Measurements from ENCODE around the gene TMEM107.

The TMEM107 gene

GRCh38 chr17:8151641-8152111 lies 24.5 kb downstream of the TMEM107 start:
- peak overlapping the region; percentile 100 for H3K27ac ChIP-seq
- no peak for DNase-seq (ENCODE audit: low read depth, low spot score)

- peak overlapping the region; percentile 100 for H3K27ac ChIP-seq
- no peak for DNase-seq (ENCODE audit: low read depth, low spot score)
Observed at GRCh38 chr17:8151120-8151640, 25.0 kb downstream of the TMEM107 start.

DNA sequence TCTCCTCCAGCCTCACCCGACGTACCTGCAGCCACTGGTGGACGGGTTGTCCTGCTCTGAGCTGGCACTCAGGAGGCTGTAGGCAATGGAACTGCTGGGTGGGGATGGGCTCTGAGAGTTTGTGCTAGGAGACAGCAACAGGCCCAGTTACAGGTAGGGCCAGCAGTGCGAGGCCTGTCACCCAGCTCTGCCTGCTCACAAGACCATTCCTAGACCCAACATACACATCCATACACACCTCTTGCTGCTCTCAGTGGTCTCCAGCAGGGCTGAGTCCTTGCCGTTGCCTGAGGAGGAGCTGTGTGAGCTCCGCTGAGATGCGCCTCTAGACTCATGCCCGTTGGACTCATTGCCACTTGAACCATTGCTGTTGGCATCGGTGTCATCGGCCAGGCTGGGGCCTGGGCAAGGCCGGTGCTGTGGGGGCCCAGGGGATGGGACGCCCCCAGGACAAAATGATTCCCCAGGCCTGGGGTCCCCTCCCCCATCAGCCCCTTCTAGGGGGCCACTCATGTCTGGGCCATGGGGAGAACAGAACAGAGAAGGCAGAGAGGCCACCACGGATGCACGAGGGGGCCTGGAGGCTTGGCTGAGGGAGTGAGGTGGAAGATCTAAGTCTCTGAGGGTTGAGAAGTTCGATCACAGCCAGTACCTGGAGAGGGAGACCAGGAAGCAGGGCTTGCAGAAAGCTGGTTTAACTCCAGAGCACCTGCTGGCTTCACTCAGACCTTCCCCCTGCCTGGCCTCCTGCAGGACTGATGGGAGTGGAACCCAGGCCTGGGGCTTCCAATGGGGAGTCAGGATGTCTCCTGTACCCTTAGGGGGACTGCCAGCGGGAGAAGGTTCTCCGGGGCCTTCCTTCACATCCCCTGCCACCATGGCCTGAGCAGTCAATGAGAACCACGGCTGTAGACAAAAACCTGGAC lies 25.7 kb downstream of the TMEM107 start:
- H3K27ac ChIP-seq = peak overlapping the region; percentile 100
- DNase-seq (ENCODE audit: low read depth, low spot score) = no peak

GRCh38 chr17:8149419-8150193 lies 26.6 kb downstream of the TMEM107 start:
- DNase-seq (ENCODE audit: low read depth, low spot score) = no peak
- no peak overlapping the region for H3K27ac ChIP-seq

GRCh38 chr17:8148560-8148959 lies 27.6 kb downstream of the TMEM107 start:
- H3K27ac ChIP-seq = no peak overlapping the region
- no peak for DNase-seq (ENCODE audit: low read depth, low spot score)

DNA sequence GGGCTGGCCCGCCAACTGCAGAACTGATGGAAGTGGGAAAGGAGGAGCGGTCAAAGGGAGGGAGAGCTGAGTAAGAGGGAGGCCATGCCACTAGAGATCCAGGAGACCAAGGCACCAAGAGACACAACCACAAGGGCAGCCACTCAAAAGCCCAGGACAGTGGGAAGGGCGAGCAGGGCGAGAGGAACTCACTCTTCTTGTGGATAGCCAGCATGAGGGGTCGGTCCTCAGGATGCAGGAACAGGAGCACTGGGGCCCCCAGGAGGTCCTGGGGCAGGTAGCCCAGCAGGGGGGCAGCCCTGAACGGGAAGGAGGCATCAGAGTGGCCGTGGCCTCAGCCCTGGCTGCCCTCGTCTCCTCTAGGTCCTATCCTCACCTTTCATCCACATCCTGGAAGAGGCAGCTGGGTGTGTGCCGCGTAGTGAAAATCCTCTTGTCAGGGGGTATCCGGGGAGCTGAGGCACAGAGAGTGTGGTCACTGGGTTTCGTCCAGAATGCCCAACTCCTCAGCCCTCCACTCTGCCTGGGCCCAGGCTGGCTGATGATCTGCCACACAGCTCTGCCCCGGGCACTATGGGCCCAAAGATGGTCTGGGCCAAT lies 28.3 kb downstream of the TMEM107 start:
- no peak overlapping the region for H3K27ac ChIP-seq
- no peak for DNase-seq (ENCODE audit: low read depth, low spot score)

DNA sequence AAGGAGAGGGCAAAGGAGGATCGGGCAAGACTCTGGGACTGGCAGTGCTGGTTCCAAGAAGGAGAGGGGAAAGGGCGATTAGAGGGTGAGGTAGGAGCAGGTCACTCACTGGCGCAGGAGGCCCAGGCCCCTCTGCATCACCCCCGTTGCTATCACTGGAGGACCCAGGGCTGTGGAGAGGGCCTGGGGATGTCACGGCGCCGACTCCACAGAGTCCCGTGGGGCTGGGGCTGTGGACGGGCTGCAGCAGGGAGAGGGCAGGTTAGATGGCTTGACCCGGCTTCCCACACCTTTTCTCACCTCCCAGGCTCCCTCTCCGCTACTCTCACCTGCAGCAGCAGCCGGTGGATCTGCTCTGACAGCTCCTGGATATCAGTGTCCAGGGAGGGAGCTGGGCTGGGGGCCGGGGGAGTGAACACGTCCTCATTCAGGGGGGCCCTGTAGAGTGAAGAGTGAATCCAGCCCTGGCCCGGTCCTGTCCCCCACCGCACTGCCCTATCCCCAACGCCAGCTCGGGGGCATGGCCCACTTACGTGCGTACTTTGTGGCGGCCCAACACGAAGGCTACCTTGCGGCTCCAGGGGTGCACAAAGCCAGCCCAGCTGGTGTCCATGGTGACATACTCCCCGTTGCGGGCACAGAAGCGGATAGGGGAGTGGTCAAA lies 28.9 kb downstream of the TMEM107 start:
- H3K27ac ChIP-seq = no peak overlapping the region
- no peak for DNase-seq (ENCODE audit: low read depth, low spot score)

DNA sequence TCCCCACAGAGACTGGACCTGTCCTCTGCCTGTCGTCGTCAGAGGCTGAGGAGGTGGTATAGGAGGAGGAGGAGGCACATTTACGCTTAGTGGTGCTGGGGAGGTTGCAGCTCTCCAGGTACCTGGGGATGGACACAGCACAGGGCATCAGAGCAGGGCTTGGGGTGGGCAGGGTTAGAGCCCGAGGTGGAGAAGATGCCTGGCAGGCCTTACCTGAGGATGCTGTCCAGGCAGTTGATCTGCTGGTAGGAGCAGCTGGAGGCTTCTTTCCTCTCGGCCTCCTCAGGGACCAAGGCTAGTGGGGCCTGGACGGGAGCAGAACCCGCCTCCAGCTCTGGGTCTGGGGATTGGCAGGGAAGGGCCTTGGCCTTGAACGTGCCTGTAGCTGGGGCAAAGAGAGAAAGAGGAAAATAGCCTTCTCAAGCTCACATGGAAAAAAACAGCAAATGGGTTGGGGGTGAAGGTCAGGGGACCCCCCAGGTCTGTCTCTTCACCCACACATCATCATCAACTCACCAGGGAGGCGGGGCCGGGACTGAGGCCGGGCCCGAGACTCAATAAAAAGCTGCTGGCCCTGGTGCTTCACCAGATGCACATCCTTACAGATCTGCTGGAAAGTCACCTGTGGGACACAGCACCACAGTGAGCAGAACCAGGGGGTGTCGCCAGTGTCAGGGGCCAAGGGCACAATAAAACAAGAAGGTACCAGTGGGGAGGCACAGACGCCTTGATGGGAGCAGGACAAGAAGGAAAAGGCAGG lies 29.6 kb downstream of the TMEM107 start:
- no peak for DNase-seq (ENCODE audit: low read depth, low spot score)
- no peak overlapping the region for H3K27ac ChIP-seq

DNA sequence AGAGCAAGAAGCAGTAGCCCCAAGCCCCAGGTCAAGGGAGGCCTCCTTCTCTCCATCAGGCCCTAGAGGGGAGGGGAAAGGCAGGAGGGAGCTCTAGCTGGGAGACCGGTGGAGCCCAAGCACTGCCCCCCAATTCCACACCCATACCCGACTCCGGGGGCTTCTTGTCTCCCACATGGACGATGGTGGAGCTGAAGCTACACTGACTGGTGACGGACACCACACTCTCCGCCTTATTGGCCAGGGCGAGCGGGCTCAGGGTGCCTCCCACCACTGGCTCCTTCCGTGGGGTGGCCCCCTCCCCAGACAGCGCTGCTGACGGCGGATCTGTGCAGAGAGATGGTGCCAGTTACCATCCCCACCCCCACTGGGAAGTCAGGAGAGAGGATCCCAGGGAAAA lies 30.4 kb downstream of the TMEM107 start:
- DNase-seq (ENCODE audit: low read depth, low spot score) = no peak
- no peak overlapping the region for H3K27ac ChIP-seq

DNA sequence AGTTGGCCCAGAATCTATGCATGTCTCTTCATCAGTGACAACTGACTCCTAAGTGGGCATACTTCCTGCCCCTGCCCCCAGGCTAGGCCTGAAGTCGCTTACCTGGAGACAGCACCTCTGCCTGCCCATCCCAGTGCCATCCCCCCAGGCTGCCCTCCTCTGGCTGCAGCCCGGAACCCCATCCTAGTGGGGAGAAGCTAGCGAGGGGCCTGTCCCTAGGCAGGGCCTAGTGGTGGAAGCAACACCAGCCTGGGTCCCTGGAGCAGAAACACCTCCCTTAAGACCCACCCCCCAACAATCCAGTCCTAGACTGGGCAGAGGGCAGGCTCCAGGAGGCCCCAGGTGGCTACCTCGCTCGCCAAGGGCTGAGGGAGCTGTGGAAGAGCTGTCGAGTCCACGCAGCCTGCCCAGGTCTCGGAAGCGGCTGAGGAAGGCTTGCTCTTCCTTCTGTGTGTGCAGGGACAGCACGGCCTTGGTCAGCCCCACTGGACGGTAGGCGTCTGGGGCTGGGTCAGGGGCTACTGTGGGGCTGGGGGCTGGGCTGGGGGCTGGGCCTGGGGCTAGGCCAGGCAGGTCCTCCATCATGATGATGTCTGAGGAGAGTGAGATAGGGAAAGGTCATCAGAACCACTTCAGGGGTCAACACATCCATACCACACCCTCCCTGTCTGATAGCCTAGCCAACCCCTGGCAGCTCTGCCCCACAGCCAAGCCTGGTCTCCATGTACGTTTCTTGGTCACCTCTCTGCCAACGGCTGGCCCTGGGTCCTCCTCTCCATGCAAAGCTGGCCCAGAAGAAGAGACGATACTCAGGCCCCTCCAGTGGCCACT lies 31.6 kb downstream of the TMEM107 start:
- H3K27ac ChIP-seq = no peak overlapping the region
- no peak for DNase-seq (ENCODE audit: low read depth, low spot score)

DNA sequence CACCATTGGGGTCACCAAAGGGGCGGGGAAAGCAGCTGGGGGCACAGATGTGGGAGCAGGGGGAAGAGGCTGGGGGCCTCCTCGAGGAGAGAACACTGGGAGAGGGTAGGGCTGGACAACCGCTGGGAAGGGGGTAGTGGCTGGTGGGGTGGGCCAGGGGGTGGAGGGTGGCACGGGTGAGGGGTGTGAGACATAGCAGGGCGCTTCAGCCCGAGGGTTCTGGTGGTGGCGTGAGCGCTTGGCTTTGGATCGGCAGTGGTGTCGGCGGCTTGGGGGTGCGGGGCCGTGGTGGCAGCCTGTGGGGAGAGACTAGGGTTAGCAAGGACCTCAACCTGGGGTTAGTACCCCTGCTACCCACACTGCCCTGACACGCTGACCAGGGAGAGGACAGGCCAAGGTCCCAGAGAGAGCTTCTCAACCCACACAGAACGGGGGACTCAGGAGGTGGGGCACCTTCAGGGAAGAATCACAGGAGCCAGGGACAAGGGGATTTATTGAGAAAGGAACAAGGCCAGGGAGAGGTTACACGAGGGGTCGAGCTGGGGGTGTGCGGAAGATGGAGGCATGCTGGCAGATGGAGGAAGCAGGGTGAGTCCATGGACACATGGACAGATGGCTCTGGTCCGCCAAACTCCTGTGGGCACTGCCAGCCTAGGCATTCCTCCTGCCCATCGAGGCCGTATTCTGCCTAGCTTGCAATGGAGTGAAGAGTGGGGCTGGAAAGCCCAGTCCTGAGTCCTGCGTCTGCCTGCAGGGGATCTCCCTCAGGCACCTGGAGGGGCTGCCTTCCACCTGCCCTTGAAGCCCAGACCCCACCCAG lies 32.4 kb downstream of the TMEM107 start:
- no peak for DNase-seq (ENCODE audit: low read depth, low spot score)
- H3K27ac ChIP-seq = no peak overlapping the region

- no peak overlapping the region for H3K27ac ChIP-seq
- DNase-seq (ENCODE audit: low read depth, low spot score) = no peak
Observed at GRCh38 chr17:8142887-8143580, 33.1 kb downstream of the TMEM107 start.

GRCh38 chr17:8142158-8142886 lies 33.9 kb downstream of the TMEM107 start:
- no peak overlapping the region for H3K27ac ChIP-seq
- no peak for DNase-seq (ENCODE audit: low read depth, low spot score)

GRCh38 chr17:8141741-8142140 lies 34.4 kb downstream of the TMEM107 start:
- no peak overlapping the region for H3K27ac ChIP-seq
- DNase-seq (ENCODE audit: low read depth, low spot score) = no peak

DNA sequence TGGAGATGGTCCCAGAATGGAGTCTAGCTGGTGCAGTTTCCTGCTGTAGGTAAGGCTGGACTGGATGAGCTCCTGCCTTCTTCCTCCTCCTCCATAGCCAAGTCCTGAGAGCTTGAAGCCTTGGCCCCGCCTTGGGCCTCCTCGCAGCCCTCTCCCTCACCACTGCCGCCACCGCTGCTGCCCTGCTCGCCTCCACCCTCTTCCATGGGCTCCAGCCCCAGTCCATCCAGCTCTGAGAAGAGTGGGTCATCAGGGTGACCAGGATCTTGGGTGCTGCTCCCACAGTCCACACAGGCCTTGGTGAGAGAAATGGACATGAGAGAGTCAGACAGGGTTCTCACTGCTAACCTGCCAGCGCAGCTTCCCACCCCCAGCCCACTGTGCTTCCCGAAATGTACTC lies 35.1 kb downstream of the TMEM107 start:
- no peak overlapping the region for H3K27ac ChIP-seq
- DNase-seq (ENCODE audit: low read depth, low spot score) = no peak
